LNCaP clone FGC (cell line): ENCODE results near the gene ABL2.
"Not testable (repeated sequence)": the region's sequence is repeated elsewhere in the genome, so short reads cannot be mapped to it uniquely, and the experiment has no call there.

ENCODE experiments used
- DNase-seq: peaks from one replicate; pipeline ENCODE4 v3.0.0-alpha.2; 2011; ENCODE audit warnings: low read depth
- H3K4me3 ChIP-seq: 2 replicates; pipeline ENCODE4 v1.5.1; 2011; ENCODE audit warnings: mild to moderate bottlenecking, low read depth, low read length, control low read depth
- CTCF ChIP-seq: IDR thresholded peaks from 2 replicates; pipeline ENCODE4 v1.5.1; 2012; ENCODE audit warnings: mild to moderate bottlenecking; ENCODE audit not compliant: control insufficient read depth, insufficient read depth; ENCODE audit errors: extremely low read depth

The ABL2 gene

DNA sequence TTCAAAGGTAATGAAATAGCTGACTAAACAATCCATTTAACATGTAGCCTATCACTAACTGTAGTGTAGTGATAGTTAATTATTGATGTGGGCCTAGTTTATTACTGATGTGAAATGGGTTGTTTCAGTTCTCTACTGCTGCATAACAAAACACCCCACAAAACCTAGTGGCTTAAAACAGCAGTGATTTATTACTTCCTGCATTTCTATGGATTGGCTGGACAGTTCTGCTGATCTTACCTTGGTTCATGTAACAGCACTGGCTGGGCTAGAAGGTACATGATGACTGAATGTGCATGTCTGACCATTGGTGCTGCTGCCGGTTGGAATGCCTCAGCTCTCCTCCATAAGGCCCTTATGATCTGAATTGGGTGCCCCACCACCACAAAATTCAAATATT, 5.4 kb upstream of the ABL2 start:
- no peak overlapping the region for H3K4me3 ChIP-seq
- no peak for TF ChIP-seq CTCF
- no peak for DNase-seq

DNA sequence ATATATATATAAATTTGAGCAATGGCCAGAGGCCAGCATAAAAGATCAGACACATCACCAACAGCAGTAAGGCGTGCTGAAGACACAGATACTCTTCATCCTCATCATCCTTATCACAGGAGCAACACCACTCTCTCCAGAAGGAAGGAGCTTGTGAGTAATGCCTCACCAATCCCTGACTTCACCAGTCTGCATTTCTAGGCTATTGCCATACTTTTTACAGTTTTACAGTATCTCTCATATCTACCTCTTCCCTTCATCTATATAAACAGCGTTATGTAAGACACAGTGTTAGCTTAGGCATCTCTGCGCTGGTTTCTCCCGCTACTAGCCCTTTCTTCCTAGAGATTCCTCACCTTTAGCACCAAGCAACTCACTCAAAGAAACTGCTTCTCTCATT, 2.4 kb upstream of the ABL2 start:
- no peak overlapping the region for H3K4me3 ChIP-seq
- DNase-seq: no peak
- TF ChIP-seq CTCF: no peak

DNA sequence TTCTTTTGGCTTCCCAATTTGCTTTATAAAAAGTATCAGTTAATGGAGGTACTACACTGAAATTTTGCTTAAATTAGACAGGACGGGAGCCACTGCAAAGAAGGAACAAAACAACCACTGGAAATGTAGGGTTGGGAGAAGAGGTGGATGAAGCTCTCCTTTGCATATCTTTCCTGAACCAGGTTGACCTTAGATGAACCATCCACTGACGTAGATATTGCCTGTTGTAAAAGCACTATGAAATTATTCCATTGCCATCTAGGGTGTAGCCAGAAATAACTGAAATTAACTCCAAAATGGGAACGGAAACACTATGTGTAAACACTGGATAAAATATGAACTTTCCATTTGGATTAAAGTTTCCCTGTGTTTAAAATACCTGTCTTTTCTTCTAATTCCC, 1.2 kb upstream of the ABL2 start:
- DNase-seq: no peak
- no peak for TF ChIP-seq CTCF
- H3K4me3 ChIP-seq: no peak overlapping the region

DNA sequence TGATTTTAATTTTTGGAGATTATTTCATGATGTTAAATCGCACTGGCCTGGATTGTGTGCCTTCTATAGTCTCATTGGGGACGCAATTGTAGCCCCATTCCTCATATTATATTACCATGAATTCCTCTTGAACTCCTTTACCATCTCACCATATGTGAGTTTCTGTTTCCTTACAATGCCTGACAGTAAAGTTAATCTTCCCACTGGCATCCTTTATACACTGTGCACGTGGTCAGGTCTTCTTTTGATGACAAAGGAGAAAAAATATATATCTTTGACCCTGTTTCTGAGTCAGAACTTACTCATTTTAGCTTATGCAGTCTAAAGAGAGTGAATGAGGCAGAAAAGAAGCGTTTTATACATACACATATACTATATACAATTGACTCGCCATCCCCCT, 774 bp upstream of the ABL2 start:
- no peak for TF ChIP-seq CTCF
- H3K4me3 ChIP-seq: peak overlapping the region; percentile 87
- no peak for DNase-seq

- peak overlapping the region; percentile 87 for H3K4me3 ChIP-seq
- TF ChIP-seq CTCF: no peak
- DNase-seq: no peak
These were observed 679 bp downstream of the ABL2 start for GRCh38 chr1:179228783-179229213.

GRCh38 chr1:179226738-179227137, 2.7 kb downstream of the ABL2 start:
- TF ChIP-seq CTCF: no peak
- no peak for DNase-seq
- H3K4me3 ChIP-seq: no peak overlapping the region

- not testable (repeated sequence) for H3K4me3 ChIP-seq, DNase-seq
These were observed 5.0 kb downstream of the ABL2 start for GRCh38 chr1:179224466-179224865.

DNA sequence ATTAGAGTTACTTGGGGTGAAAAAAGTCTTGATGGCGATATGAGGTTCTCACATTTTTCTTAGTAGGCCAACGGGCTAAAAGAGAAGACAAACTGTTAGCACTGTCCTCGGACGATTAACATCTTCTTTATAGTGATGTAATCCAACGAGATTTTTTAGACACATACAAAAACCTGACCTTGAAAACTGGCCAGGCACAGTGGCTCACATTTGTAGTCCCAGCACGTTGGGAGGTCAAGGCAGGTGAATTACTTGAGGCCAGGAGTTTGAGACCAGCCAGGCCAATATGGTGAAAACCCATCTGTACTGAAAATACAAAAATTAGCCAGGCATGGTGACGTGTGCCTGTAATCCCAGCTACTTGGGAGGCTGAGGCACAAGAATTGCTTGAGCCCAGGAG, 8.4 kb downstream of the ABL2 start:
- H3K4me3 ChIP-seq, DNase-seq: not testable (repeated sequence)
